Transverse colon (tissue), 3 donors: ENCODE results near the gene SLIT3.

ENCODE experiments used
- EP300 ChIP-seq: sonication (generic); formaldehyde crosslinking; IDR thresholded peaks from one replicate; pipeline ENCODE4 v1.6.1; 2017; ENCODE audit warnings: antibody characterized with exemption, low read depth
- POLR2A ChIP-seq: fragments of 450-650 bp; IDR thresholded peaks from one replicate; pipeline ENCODE4 v1.6.1; 2016; ENCODE audit warnings: antibody characterized with exemption, mild to moderate bottlenecking, moderate library complexity
- TF ChIP-seq, protein P1 (sequence below), 5 experiments: fragments of 200-600 bp in 3 of 5; fragments of 450-650 bp in 2 of 5; sonication (generic) in 3 of 5; IDR thresholded peaks; 1 replicate in 2 of 5; 2 replicates in 3 of 5; pipeline ENCODE4 v1.5.1; 2016 to 2017; ENCODE audit warnings: antibody characterized with exemption in 5 of 5, inconsistent platforms in 3 of 5, mild to moderate bottlenecking in 2 of 5, moderate library complexity in 1 of 5

DNA sequence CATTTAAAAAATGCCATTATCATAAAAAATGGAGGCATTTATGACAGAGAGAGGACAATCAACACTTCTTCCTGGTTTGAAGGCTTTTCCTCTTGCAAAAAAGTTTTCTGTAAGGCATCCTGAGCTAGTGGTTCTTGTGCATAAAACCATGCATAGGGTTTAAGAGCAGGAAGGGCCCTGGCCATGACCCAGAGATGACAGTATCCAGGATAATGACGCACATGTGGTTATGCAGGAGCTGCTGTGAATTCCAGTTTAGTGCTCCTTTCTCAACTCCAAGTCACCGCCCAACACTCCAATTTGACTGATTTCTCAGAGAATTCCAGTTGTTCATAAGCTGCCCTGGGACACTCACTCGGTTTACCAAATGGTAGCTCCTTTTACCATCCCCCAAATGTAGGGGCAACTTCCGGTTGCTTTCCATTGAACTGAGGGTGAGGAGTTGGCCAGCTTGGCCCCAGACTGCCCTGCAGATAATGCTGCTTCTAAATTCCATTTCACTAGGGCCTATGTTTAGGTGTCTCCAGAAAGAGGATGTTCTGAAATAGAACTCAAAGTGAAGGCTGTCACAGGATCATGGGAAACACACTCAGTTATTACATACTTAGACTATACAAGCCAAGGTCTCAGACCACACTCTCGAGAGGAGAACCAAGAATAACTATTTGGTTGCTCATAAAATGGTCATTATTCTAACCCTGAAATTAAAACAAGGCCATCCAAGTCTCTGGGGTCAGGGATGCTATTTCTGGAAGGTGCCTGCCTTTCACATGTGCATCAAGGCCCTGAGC lies 179.1 kb downstream of the SLIT3 start:
- TF ChIP-seq POLR2A (no peak), EP300 (no peak)
- TF ChIP-seq, protein P1, sequence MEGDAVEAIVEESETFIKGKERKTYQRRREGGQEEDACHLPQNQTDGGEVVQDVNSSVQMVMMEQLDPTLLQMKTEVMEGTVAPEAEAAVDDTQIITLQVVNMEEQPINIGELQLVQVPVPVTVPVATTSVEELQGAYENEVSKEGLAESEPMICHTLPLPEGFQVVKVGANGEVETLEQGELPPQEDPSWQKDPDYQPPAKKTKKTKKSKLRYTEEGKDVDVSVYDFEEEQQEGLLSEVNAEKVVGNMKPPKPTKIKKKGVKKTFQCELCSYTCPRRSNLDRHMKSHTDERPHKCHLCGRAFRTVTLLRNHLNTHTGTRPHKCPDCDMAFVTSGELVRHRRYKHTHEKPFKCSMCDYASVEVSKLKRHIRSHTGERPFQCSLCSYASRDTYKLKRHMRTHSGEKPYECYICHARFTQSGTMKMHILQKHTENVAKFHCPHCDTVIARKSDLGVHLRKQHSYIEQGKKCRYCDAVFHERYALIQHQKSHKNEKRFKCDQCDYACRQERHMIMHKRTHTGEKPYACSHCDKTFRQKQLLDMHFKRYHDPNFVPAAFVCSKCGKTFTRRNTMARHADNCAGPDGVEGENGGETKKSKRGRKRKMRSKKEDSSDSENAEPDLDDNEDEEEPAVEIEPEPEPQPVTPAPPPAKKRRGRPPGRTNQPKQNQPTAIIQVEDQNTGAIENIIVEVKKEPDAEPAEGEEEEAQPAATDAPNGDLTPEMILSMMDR (IDR thresholded peaks at IDR 0.05), result no peak
